Kidney glomerular epithelial cell (primary cell): Measurements from ENCODE around the gene ASIC1.

Source experiments
- DNase-seq: peaks from one replicate; lab custom pipeline; 2025; lab: John Stamatoyannopoulos, UW

ASIC1 gene

GRCh38 chr12:50041062-50041860 lies 16.1 kb upstream of the ASIC1 start:
- no peak for DNase-seq

GRCh38 chr12:50041962-50042361 lies 15.4 kb upstream of the ASIC1 start:
- no peak for DNase-seq

- no peak for DNase-seq
Observed at GRCh38 chr12:50042693-50043092, 14.7 kb upstream of the ASIC1 start.

- DNase-seq = no peak
Observed at GRCh38 chr12:50043308-50043707, 14.1 kb upstream of the ASIC1 start.

GRCh38 chr12:50043854-50044253 lies 13.5 kb upstream of the ASIC1 start:
- DNase-seq = no peak

GRCh38 chr12:50047693-50048250 lies 9.6 kb upstream of the ASIC1 start:
- no peak for DNase-seq

- no peak for DNase-seq
Observed at GRCh38 chr12:50049254-50050118, 7.9 kb upstream of the ASIC1 start.

GRCh38 chr12:50050119-50050385 lies 7.3 kb upstream of the ASIC1 start:
- DNase-seq = no peak

- no peak for DNase-seq
Observed at GRCh38 chr12:50050410-50051098, 6.8 kb upstream of the ASIC1 start.

GRCh38 chr12:50051101-50051806 lies 6.1 kb upstream of the ASIC1 start:
- DNase-seq = no peak

- DNase-seq = no peak
Observed at GRCh38 chr12:50052544-50052943, 4.9 kb upstream of the ASIC1 start.

GRCh38 chr12:50052964-50053363 lies 4.4 kb upstream of the ASIC1 start:
- no peak for DNase-seq

- no peak for DNase-seq
Observed at GRCh38 chr12:50053583-50053982, 3.8 kb upstream of the ASIC1 start.

- peak; percentile 29 for DNase-seq
Observed at GRCh38 chr12:50055831-50056638, 1.4 kb upstream of the ASIC1 start.

GRCh38 chr12:50056639-50056976 lies 788 bp upstream of the ASIC1 start:
- DNase-seq = no peak

GRCh38 chr12:50057896-50058670 lies 687 bp downstream of the ASIC1 start:
- DNase-seq = no peak

- no peak for DNase-seq
Observed at GRCh38 chr12:50058743-50059312, 1.4 kb downstream of the ASIC1 start.

GRCh38 chr12:50059440-50060119 lies 2.2 kb downstream of the ASIC1 start:
- no peak for DNase-seq

- DNase-seq = no peak
Observed at GRCh38 chr12:50060120-50060468, 2.7 kb downstream of the ASIC1 start.

- DNase-seq = no peak
Observed at GRCh38 chr12:50061171-50061570, 3.8 kb downstream of the ASIC1 start.
